SU-DHL-6 (cell line): ENCODE results near the gene LHFPL6.

Experiments used
- H2AFZ ChIP-seq: fragments of 200-600 bp; sonication (generic); 2 replicates; pipeline ENCODE4 v1.6.1; 2014; ENCODE audit warnings: low read depth, mild to moderate bottlenecking, moderate library complexity, mixed read lengths, antibody characterized with exemption, low read length; ENCODE audit not compliant: severe bottlenecking
- H3F3A ChIP-seq: fragments of 200-600 bp; shearing (Covaris generic); 2 replicates; pipeline ENCODE4 v1.6.0; 2016; ENCODE audit warnings: antibody characterized with exemption, mild to moderate bottlenecking; ENCODE audit not compliant: insufficient read depth
- H3K27ac ChIP-seq: fragments of 200-600 bp; sonication (generic); 2 replicates; pipeline ENCODE4 v1.5.1; 2016; ENCODE audit warnings: low read depth, mild to moderate bottlenecking, low read length, moderate library complexity, mixed read lengths
- H3K27me3 ChIP-seq: fragments of 200-600 bp; sonication (generic), shearing (Covaris generic); 2 replicates; pipeline ENCODE4 v1.6.0; 2014; ENCODE audit warnings: mild to moderate bottlenecking, low read length
- H3K36me3 ChIP-seq: fragments of 200-600 bp; sonication (generic); 2 replicates; pipeline ENCODE4 v1.6.1; 2014; ENCODE audit warnings: mild to moderate bottlenecking, low read length, mixed read lengths
- H3K4me2 ChIP-seq: fragments of 300-600, 200-600 bp; shearing (Covaris generic), sonication (generic); 2 replicates; pipeline ENCODE4 v1.6.0; 2014; ENCODE audit warnings: low read length, low read depth, mild to moderate bottlenecking; ENCODE audit not compliant: poor library complexity, severe bottlenecking
- H3K4me3 ChIP-seq: fragments of 200-600 bp; sonication (generic); 2 replicates; pipeline ENCODE4 v1.5.1; 2014; ENCODE audit warnings: antibody characterized with exemption, low read length, mild to moderate bottlenecking, mixed read lengths; ENCODE audit not compliant: insufficient read depth, poor library complexity, severe bottlenecking
- H3K79me2 ChIP-seq: fragments of 200-600 bp; sonication (generic); 2 replicates; pipeline ENCODE4 v1.6.1; 2014; ENCODE audit warnings: mild to moderate bottlenecking, low read length, moderate library complexity; ENCODE audit not compliant: insufficient read depth
- H3K9ac ChIP-seq: fragments of 200-600 bp; sonication (generic); 2 replicates; pipeline ENCODE4 v1.7.0; 2014; ENCODE audit warnings: mild to moderate bottlenecking, low read length
- H3K9me2 ChIP-seq: fragments of 200-600 bp; sonication (generic); replicated peaks from 2 replicates; pipeline ENCODE4 v1.6.1; 2014; ENCODE audit warnings: low read length; ENCODE audit not compliant: insufficient read depth
- H3K9me3 ChIP-seq: fragments of 200-600 bp; sonication (generic); 2 replicates; pipeline ENCODE4 v1.6.1; 2014; ENCODE audit warnings: low read length, mixed read lengths; ENCODE audit not compliant: insufficient read depth
- H4K20me1 ChIP-seq: fragments of 200-600 bp; sonication (generic); 2 replicates; pipeline ENCODE4 v1.6.1; 2014; ENCODE audit warnings: low read depth, mild to moderate bottlenecking, antibody characterized with exemption, low read length, moderate library complexity, mixed read lengths
- EZH2phosphoT487 ChIP-seq: fragments of 200-600 bp; sonication (generic), shearing (Covaris generic); conservative IDR thresholded peaks from 2 replicates; pipeline ENCODE4 v1.6.1; 2018; ENCODE audit warnings: mild to moderate bottlenecking, antibody characterized with exemption, low read length, moderate library complexity, mixed read lengths
- TF ChIP-seq, protein P1 (sequence below): fragments of 200-600 bp; sonication (generic); IDR thresholded peaks from one replicate; pipeline ENCODE4 v1.5.1; 2017; ENCODE audit warnings: antibody characterized with exemption, mild to moderate bottlenecking, low read length, moderate library complexity; ENCODE audit not compliant: insufficient read depth, poor library complexity, severe bottlenecking

Gene LHFPL6

DNA sequence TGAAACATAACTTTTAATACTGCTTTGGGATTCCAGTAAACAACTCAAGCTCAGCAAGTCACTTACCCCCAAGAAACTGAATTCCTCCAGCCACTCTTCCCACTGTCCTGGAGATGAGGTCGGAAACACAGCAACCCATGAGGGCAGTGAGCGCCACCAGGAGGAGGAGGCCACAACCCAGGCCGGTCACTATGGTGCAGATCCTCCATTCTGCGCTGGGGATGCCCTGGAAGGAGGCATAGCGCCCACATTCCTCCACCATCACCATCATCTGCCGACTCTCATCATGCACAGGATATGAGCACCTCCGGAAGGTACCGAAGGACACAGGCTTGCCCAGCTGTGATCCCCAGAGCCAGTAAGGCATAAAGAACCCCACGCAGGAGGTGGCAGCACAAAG, 2.2 kb downstream of the LHFPL6 start:
- no peaks in the 10 kb centered on the region for H3K9me2 ChIP-seq
- no peaks in the 10 kb centered on the region for H3K79me2 ChIP-seq
- no peaks in the 10 kb centered on the region for H4K20me1 ChIP-seq
- H3K4me3 ChIP-seq: no peak overlapping the region
- H3K4me2 ChIP-seq: no peak overlapping the region
- H3F3A ChIP-seq: no peaks in the 10 kb centered on the region
- no peak overlapping the region for H3K27ac ChIP-seq
- no peaks in the 10 kb centered on the region for H3K9me3 ChIP-seq
- H3K36me3 ChIP-seq: no peaks in the 10 kb centered on the region
- no peak overlapping the region for H3K9ac ChIP-seq
- TF ChIP-seq, protein P1, sequence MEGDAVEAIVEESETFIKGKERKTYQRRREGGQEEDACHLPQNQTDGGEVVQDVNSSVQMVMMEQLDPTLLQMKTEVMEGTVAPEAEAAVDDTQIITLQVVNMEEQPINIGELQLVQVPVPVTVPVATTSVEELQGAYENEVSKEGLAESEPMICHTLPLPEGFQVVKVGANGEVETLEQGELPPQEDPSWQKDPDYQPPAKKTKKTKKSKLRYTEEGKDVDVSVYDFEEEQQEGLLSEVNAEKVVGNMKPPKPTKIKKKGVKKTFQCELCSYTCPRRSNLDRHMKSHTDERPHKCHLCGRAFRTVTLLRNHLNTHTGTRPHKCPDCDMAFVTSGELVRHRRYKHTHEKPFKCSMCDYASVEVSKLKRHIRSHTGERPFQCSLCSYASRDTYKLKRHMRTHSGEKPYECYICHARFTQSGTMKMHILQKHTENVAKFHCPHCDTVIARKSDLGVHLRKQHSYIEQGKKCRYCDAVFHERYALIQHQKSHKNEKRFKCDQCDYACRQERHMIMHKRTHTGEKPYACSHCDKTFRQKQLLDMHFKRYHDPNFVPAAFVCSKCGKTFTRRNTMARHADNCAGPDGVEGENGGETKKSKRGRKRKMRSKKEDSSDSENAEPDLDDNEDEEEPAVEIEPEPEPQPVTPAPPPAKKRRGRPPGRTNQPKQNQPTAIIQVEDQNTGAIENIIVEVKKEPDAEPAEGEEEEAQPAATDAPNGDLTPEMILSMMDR: no peak
- no peak for TF ChIP-seq EZH2phosphoT487
- no peaks in the 10 kb centered on the region for H3K27me3 ChIP-seq
- no peak overlapping the region for H2AFZ ChIP-seq

DNA sequence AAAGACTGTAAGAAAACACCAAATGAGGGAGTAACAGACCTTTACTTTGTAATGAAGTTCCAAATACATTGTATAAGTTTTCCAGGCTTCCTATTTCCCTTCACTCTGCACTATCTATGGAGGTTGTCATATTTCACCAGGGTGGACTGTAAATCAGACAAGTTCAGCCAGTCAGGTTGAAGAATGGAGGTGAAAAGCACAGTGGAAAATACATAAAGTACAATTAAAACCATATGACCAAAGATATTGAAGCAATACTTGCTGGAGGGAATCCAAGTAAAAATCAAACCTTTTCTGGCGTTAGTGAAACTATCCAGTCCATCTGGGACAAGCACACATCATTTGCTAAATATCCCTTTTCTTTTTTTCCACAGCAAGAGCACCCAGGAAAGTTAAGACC, 3.2 kb downstream of the LHFPL6 start:
- Histone ChIP-seq H3K9ac (no peak overlapping the region), H3K9me2 (no peaks in the 10 kb centered on the region), H3K4me3 (no peak overlapping the region)

GRCh38 chr13:39599012-39599411, 4.0 kb downstream of the LHFPL6 start:
- H3K9me3 ChIP-seq: no peaks in the 10 kb centered on the region
- no peaks in the 10 kb centered on the region for H4K20me1 ChIP-seq
- no peak overlapping the region for H3K4me2 ChIP-seq
- H3K9ac ChIP-seq: no peak overlapping the region
- H3K27me3 ChIP-seq: no peaks in the 10 kb centered on the region
- H3K36me3 ChIP-seq: no peaks in the 10 kb centered on the region
- no peaks in the 10 kb centered on the region for H3K9me2 ChIP-seq
- H3K79me2 ChIP-seq: no peaks in the 10 kb centered on the region
- H3K4me3 ChIP-seq: no peak overlapping the region
- no peak overlapping the region for H3K27ac ChIP-seq
- H2AFZ ChIP-seq: no peak overlapping the region
- no peak for TF ChIP-seq EZH2phosphoT487
- TF ChIP-seq, protein P1: no peak
- no peaks in the 10 kb centered on the region for H3F3A ChIP-seq

More for the DNA sequence above, 3.2 kb downstream of the LHFPL6 start:
- no peaks in the 10 kb centered on the region for H3K79me2 ChIP-seq
- no peaks in the 10 kb centered on the region for H4K20me1 ChIP-seq
- H3K9me3 ChIP-seq: no peaks in the 10 kb centered on the region
- H3K4me2 ChIP-seq: no peak overlapping the region
- H3F3A ChIP-seq: no peaks in the 10 kb centered on the region
- H2AFZ ChIP-seq: no peak overlapping the region
- H3K36me3 ChIP-seq: no peaks in the 10 kb centered on the region
- TF ChIP-seq, protein P1: no peak
- no peak for TF ChIP-seq EZH2phosphoT487
- H3K27me3 ChIP-seq: no peaks in the 10 kb centered on the region
- no peak overlapping the region for H3K27ac ChIP-seq
